UCSD-AML1 (cell line): ENCODE measurements around the gene MLXIP.

Source experiments
- DNase-seq: peaks from one replicate; lab custom pipeline; 2025; ENCODE audit not compliant: unreplicated experiment; lab: John Stamatoyannopoulos, UW

The MLXIP gene

DNA sequence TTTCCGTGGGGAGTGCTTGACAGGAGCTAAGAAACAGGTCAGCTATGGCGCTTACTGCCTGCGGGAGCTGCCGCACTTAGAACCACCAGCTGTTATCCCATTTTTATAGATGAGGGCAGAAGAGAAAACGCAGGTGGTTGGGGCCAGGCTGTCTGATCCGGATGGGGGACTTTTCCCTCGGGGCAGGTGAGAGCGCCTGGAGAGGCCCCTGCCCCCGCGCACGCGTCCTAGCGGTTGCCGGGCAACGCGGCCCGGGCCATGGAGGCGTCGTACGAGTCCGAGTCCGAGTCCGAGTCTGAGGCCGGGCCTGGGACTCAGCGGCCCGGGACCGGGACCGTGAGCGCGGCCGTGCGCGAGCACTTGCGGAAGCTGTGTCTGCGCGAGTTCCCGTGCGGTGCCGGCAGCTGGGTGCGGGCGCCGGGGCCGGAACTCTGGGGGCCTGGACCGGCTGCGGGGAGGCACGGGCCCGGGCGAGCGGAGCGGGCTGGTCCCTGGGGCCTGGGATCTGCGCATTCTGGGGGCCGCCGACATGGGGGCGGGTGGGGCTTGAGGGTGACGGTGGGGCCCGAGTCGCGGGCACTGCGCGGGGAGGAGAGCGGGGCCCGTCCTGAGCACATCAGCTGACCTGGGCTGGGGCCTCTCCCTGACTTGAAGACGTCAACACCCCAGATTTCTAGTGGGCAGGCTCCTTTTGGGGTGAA lies 104.5 kb downstream of the MLXIP start, which contains the start of gene LRRC43:
Gene LRRC43, plus strand, starts transcription at position 237 of the 701 bp plus-strand sequence. Its CDS starts 22 bp downstream, at position 259.
- DNase-seq = no peak

DNA sequence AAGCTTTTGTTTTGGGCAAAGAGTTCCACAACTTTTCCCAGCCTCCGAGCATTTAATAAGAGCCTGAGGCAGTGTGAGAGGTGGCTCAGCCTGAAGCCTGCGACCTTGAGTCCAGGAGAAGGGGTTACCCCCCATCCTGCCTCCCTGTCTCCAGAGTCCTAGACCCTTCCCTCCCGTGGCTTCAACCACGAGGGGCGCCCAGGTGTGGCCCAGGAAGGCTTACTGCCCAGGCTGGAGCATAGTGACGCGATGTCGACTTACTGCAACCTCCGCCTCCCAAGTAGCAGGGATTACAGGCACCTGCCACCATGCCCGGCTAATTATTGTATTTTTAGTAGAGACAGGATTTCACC lies 105.0 kb downstream of the MLXIP start:
- no peak for DNase-seq

DNA sequence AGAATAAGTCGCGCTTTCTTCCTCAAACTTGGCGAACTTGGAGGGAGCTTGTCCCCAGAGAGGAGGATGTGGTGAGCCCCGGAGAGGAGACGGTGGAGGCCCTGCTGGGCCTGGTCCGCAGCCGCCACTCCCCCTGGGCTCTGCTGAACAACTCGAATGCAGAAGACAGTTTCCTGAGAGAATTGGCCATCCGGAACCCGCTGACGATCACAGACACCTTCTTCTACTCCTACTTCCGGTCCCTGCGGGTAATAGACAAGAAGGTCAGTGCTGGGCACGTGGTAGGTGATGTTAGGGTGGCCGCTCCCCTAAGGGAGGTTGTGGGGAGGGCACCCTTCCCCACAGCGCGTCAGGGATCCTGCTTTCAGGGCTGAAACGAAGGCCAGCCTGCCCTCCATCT lies 106.0 kb downstream of the MLXIP start:
- peak; percentile 74 for DNase-seq

DNA sequence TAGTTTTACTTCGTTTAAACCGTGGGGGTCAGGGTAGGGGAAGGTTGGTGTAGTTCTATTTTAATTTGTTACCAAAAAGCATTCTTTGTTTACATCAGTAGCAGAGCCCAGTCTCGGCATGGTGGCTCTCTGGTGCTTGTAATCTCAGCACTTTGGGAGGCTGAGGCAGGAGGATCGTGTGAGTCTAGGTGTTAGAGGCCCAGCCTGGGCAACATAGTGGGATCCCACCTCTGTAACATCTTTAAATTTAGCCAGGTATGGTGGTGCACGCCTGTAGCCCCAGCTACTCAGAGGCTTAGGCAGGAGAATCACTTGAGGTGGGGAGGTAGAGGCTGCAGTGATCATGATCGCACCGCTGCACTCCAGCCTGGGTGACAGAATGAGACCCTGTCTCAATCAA lies 106.5 kb downstream of the MLXIP start:
- no peak for DNase-seq

DNA sequence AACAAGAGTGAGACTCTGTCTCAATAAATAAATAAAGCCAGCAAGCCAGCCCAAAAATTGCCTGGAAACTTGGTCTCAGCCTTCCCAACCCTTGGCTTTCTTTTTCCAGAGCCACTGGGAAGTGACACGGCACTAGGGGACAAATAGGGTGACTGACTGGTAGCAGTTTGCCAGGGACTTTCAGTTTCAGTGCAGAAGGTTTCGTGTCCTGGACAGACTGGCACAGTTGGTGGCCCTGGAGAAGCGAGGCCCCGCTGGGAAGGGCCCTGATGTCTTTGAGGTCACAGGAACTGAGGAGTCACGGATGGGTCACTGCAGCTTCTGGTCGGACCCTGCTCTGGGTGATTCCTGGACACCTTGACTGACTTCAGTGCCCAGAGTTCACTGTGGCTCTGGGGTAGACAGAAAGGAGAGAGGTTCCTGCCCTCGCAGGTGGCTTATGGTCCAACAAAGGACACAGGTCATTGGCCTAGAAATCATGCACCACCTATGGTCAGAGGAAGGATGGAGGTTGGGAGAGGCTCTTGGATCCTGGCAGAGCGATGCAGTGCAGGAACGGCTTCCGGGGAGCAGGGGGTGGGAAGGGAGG lies 107.0 kb downstream of the MLXIP start:
- no peak for DNase-seq

DNA sequence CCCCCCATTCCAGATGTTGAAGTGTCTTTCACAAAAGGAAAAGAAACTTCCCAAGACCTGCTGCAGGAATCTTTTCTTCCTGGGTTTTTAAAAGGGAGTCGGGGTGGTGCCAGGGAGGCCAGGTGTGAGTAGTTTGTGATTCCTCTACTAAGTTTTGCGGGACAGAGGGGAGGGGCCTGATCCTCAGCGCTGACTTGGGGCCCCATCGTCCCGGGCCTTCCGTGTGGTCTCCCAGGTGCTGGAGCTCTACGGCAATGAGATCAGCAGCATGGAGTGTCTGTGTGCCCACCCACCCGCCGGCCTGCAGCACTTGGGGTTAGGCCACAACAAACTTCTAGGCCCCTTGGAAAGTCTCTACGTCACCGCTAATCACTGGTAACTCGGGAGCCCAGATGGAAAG lies 108.9 kb downstream of the MLXIP start:
- DNase-seq = no peak

DNA sequence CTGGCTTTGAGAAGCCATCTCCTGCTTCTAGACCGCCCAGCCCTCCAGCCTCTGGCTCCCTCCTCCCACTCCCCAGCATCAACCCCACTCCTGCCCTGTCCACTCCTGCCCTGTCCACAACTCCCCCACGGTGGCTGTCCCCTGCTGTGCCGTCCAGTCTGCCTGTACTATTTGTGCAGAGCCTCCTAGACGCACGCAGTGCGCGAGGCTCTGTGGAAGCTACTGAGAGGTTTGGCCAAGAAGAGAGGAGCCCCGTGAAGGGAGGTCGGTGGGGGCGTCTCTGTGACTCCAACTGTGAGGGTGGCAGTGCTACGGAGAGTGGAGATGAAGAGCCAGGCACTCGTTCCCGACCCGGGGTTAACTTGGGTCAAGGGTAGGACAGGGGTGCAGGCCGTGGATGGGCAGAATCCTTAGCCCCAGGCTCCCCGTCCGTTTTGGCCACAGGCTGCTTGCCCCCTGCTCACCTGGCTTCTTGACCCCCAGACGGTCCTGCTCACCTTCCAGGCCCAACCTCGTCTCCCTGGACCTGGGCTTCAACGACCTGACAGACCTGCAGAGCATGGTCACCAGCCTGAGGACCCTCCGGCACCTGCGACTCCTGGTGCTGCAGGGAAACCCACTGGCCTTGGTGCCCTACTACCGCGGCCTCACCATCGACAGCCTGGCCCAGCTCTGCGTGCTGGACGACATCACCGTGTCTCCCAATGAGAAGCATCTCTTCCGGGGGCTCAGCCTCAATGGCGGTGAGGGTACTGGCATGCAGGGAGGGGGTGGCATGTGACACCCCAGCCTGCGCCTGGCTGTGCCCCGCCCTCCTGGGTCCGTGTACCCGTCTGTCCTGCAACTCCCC lies 111.3 kb downstream of the MLXIP start:
- no peak for DNase-seq

DNA sequence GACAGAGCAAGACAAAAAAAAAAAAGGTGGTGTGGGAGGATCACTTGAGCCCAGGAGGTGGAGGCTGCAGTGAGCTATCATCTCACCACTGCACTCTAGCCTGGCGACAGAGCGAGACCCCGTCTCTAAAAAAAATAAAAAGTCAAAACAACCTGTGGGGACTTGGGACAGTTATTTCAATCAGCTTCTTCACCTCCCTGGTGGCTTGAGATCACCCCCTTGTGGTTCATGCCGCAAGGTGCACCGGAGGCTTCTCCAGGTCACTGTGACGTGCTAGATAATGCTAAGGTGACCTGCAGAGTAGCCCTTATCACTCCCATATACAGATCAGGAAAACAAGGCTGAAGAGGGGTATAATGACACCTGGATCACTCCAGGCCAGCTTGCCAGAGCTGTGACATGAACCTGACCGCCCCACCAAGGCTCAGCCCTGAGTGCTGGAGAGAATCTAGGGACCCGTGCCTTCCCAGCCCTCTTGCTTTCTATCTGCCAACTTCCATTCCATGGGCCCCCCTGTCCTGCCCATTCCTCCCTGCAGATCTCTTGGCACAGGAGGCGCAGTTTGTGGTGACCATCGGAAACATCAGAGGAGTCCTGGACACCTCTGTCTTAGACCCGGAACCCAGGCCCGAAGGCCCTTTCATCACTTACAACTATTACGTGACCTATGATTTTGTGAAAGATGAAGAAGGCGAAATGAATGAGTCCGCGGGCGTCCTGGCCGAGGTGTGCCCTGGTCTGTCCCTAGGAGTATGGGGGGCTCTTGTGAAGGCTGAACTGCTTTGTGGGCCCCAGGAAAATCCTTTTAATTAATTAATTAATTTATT lies 112.5 kb downstream of the MLXIP start:
- DNase-seq = peak; percentile 59

DNA sequence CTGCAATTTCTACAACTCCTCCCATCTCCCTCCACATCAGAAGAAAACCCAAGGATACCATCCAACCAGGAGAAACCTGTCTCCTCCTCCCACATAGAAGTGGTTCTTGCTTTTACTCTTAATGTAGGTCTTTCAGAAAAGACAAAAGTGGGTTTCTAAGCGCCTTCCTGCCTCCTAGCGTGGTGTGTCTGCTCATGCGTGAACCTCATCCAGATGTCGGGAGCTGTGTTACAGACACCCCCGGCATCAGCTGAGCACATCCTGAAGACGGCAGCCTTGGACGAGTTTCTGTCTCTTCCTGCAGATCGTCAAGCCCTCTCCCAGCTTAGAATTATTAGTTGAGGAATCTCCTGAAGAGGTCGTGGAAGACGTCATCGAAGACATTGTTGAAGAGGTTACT lies 113.9 kb downstream of the MLXIP start:
- no peak for DNase-seq

DNA sequence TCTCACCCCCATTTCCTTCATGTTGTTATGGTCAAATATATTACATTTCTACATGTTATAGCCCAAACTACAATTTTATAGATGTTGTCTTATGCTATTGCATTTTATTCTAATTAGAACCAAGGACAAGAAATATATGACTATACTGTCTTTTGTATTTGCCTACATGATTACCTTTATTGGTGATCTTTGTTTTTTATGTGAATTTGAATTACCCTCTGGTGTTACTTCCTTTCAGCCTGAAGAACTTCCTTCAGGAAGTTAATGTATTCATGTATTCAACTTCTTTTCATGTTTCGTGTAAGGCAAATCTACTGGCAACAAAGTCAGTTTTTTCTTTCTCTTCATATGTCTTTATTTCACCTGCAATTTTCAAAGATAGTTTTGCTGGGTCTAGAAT lies 116.2 kb downstream of the MLXIP start:
- DNase-seq = no peak

DNA sequence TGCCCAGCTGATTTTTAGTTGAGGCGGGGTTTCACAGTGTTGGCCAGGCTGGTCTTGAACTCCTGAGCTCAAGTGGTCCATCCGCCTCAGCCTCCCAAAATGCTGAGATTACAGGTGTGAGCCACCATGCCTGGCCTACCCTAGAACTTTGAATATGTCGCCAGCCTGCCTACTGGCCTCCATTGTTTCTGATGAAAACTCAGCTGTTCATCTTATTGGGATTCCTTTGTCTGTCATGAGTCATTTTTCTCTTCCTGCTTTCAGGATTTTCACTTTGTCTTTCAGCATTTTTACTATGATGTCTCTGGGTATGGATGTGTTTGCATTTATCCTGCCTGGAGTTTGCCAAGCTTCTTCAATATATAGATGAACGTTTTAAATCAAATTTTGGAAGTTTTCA lies 116.8 kb downstream of the MLXIP start:
- no peak for DNase-seq
